HFFc6 (cell line): ENCODE measurements around the gene TUB. TPM values are rescaled to one million over a fixed set of nuclear protein-coding genes. Genes with fewer than 3 reads are reported as not detected.

Experiments
- DNase-seq: peaks from one replicate; pipeline ENCODE4 v3.0.0-alpha.2; 2018
- H3K27ac Mint-ChIP-seq: 2 replicates; pipeline ENCODE4 v1.8.0; 2020; ENCODE audit warnings: mild to moderate bottlenecking, mixed read lengths
- H3K27me3 Mint-ChIP-seq: 2 replicates; pipeline ENCODE4 v1.8.0; 2021; ENCODE audit warnings: mild to moderate bottlenecking, moderate library complexity, mixed read lengths; ENCODE audit not compliant: insufficient read depth
- H3K36me3 Mint-ChIP-seq: 2 replicates; pipeline ENCODE4 v1.8.0; 2021; ENCODE audit warnings: low read depth, mixed read lengths
- H3K4me1 Mint-ChIP-seq: 2 replicates; pipeline ENCODE4 v1.8.0; 2020; ENCODE audit warnings: low read depth, mixed read lengths
- H3K4me3 Mint-ChIP-seq: 2 replicates; pipeline ENCODE4 v1.8.0; 2020; ENCODE audit warnings: mild to moderate bottlenecking, moderate library complexity, mixed read lengths
- H3K9me3 Mint-ChIP-seq: 2 replicates; pipeline ENCODE4 v1.8.0; 2020; ENCODE audit warnings: mild to moderate bottlenecking, mixed read lengths
- total RNA-seq, 6 experiments: library from RNA; stranded (reverse); fragmentation: NEBNext Ultra II Directional; extraction: Animal tissue kit (Norgen Biotek cat#: 25700); gene quantifications; 2 replicates in 1 of 6; 3 replicates in 5 of 6; pipeline ENCODE4 v1.2.3, GENCODE V29; 2021
- TF ChIP-seq, protein P1 (sequence below): fragments of 200-600 bp; sonication (generic); IDR thresholded peaks from 2 replicates; pipeline ENCODE4 v1.5.0; 2021; ENCODE audit warnings: antibody characterized with exemption, mild to moderate bottlenecking

TUB gene
- total RNA-seq, 6 experiments from 2014 or later, result 1.7 to 10.1 (median 1.8) TPM

DNA sequence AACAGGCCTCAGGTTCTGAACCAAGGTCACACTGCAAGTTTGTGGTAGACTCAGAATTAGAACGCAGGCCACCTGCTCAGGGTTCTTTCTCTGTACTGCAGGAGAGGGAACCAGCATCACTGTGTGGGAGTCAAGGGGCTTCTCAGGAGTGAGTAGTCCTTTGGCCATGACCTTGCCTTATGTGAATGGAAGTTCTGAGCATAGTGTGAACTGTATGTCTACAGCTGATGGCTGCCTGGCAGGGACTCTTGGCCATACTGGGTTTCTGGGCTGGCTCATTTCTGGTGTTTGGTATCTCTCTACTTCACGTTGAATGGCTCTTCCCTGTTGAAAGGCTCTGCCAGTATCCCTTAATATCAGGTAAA is 40.1 kb upstream of the TUB start:
- Mint-ChIP-seq H3K4me3 (no peak overlapping the region), H3K27me3 (peaks cover 22% of the 10 kb centered on the region), H3K9me3 (no peaks in the 10 kb centered on the region; the same call in 1 of the 2 replicates), H3K27ac (no peak overlapping the region), H3K4me1 (no peaks in the 10 kb centered on the region), H3K36me3 (no peaks in the 10 kb centered on the region)
- TF ChIP-seq, protein P1, sequence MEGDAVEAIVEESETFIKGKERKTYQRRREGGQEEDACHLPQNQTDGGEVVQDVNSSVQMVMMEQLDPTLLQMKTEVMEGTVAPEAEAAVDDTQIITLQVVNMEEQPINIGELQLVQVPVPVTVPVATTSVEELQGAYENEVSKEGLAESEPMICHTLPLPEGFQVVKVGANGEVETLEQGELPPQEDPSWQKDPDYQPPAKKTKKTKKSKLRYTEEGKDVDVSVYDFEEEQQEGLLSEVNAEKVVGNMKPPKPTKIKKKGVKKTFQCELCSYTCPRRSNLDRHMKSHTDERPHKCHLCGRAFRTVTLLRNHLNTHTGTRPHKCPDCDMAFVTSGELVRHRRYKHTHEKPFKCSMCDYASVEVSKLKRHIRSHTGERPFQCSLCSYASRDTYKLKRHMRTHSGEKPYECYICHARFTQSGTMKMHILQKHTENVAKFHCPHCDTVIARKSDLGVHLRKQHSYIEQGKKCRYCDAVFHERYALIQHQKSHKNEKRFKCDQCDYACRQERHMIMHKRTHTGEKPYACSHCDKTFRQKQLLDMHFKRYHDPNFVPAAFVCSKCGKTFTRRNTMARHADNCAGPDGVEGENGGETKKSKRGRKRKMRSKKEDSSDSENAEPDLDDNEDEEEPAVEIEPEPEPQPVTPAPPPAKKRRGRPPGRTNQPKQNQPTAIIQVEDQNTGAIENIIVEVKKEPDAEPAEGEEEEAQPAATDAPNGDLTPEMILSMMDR, result no peak
- DNase-seq, result no peak

DNA sequence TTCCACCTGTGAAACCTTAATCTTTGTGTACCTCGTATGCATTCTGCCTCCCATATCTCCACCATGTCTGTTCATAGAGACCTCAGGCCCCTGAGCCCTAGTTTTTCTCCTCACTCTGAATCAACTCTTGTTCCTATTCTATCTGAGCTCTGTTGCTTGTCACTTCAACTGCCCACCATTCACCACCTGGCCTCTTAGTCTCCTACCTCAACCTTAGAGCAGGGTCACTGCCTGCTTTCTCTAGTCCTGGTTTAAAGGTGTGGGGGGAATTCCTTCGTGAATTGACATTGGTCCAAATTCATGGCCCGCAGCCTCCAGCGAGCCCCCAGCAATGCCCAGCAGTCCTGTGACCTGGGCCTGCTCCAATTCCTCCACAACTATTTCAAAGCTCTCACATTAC is 39.4 kb upstream of the TUB start:
- H3K4me1 Mint-ChIP-seq, result no peaks in the 10 kb centered on the region
- no peak overlapping the region for H3K4me3 Mint-ChIP-seq
- peaks cover 22% of the 10 kb centered on the region for H3K27me3 Mint-ChIP-seq
- no peak overlapping the region for H3K27ac Mint-ChIP-seq
- no peak for DNase-seq
- TF ChIP-seq, protein P1, result no peak
- H3K9me3 Mint-ChIP-seq, result no peaks in the 10 kb centered on the region; the same call in 1 of the 2 replicates
- no peaks in the 10 kb centered on the region for H3K36me3 Mint-ChIP-seq

DNA sequence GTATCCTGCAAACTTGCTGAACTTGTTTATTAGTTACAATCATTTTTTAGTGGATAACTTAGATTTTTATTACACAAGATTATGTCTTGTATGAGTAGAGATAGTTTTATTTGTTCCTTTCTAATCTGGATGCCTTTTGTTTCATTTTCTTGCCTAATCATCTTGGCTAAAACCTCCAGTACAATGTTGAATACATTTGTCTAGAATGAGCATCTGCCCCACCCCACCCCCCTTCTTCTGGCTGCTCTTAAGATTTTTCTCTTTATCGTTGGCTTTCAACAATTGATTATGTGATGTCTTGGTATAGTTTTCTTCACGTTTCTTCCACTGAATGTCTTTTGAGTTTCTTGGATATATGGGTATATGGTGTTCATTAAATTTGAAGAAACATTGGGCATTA is 37.3 kb upstream of the TUB start:
- Mint-ChIP-seq H3K27ac (no peak overlapping the region), H3K9me3 (no peaks in the 10 kb centered on the region; the same call in 1 of the 2 replicates), H3K4me3 (no peak overlapping the region), H3K36me3 (no peaks in the 10 kb centered on the region), H3K27me3 (peaks cover 17% of the 10 kb centered on the region), H3K4me1 (no peaks in the 10 kb centered on the region)
- no peak for DNase-seq
- TF ChIP-seq, protein P1, result no peak

DNA sequence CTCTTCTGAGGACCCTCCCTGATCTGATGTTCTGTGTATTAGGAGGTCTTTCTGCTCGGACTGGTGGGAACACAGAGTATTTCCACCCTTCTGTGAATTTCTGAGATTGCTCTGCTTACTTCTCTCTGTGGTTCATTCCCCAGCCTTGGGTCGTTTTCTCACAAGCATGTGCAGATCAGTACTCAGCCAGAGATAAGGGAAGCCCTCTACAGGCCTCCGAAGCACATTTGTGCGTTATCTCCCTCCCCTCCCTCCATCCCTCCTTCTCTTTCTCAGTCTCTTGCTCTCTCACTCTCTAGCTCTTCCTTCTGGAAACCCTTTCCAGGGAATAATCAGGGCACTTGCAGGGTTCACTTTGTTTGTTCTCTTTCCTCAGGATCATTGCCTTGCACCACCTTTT is 35.2 kb upstream of the TUB start:
- Mint-ChIP-seq H3K4me1 (no peaks in the 10 kb centered on the region), H3K4me3 (no peak overlapping the region), H3K27ac (no peak overlapping the region), H3K27me3 (peaks cover 11% of the 10 kb centered on the region), H3K9me3 (no peaks in the 10 kb centered on the region; the same call in 1 of the 2 replicates), H3K36me3 (no peaks in the 10 kb centered on the region)
- DNase-seq, result no peak
- TF ChIP-seq, protein P1, result no peak

DNA sequence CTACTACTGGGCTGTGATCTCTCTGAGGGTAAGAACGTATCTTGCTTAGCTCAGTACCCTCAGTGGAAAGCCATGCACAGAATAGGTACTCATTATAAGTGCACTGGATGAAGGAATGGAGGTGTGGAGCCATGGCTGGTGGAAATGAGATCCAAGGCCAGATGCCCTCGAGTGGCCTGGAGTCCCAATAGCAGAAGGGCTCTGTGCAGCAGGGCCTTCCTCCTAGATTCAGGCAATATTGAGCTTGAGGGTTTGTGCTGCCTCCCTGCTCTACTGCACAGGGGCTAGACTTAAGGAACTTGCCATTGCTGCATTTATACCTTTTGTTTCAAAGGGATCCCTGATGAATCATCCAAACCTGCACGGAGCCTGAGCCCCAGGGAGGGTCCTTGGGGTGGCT is 33.6 kb upstream of the TUB start:
- H3K4me1 Mint-ChIP-seq, result no peaks in the 10 kb centered on the region
- H3K27me3 Mint-ChIP-seq, result peaks cover 6% of the 10 kb centered on the region
- H3K36me3 Mint-ChIP-seq, result no peaks in the 10 kb centered on the region
- H3K4me3 Mint-ChIP-seq, result no peak overlapping the region
- no peak overlapping the region for H3K27ac Mint-ChIP-seq
- no peak for DNase-seq
- TF ChIP-seq, protein P1, result no peak
- H3K9me3 Mint-ChIP-seq, result no peaks in the 10 kb centered on the region; the same call in 1 of the 2 replicates

DNA sequence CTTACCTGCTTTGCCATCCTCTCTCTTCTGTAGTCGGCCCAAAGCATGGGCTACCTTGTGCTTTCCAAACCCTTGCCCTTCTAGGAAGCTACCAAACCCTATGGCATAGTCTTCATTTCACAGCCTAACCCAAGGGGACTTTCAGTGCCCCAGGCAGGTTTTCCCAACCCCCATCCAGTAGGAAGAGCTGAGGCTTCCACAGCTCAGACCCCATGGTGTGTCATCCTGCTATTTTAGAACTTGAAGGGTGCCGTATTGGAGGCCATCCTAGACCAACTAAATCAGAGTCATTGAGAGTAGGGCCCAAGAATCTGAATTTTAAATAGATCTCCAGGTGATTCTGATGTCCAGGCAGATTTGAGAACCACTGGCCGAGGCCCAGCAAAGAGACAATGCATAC is 31.9 kb upstream of the TUB start:
- Mint-ChIP-seq H3K4me1 (no peaks in the 10 kb centered on the region), H3K27me3 (peaks cover 6% of the 10 kb centered on the region), H3K27ac (no peak overlapping the region), H3K9me3 (no peaks in the 10 kb centered on the region; the same call in 1 of the 2 replicates), H3K4me3 (no peak overlapping the region), H3K36me3 (no peaks in the 10 kb centered on the region)
- DNase-seq, result no peak
- TF ChIP-seq, protein P1, result no peak
